DND-41 (cell line): Measurements from ENCODE around the gene MALRD1.

Experiments
- EZH2 ChIP-seq: IDR thresholded peaks from 3 replicates; pipeline ENCODE4 v1.6.1; 2012; ENCODE audit warnings: borderline replicate concordance, low read depth, mild to moderate bottlenecking, moderate library complexity, low read length, inconsistent platforms; ENCODE audit not compliant: severe bottlenecking
- TF ChIP-seq, protein P1 (sequence below): IDR thresholded peaks from 2 replicates; pipeline ENCODE4 v1.5.1; 2012; ENCODE audit warnings: borderline replicate concordance, low read length, moderate library complexity, mild to moderate bottlenecking; ENCODE audit not compliant: poor library complexity, severe bottlenecking; ENCODE audit errors: extremely low read depth

DNA sequence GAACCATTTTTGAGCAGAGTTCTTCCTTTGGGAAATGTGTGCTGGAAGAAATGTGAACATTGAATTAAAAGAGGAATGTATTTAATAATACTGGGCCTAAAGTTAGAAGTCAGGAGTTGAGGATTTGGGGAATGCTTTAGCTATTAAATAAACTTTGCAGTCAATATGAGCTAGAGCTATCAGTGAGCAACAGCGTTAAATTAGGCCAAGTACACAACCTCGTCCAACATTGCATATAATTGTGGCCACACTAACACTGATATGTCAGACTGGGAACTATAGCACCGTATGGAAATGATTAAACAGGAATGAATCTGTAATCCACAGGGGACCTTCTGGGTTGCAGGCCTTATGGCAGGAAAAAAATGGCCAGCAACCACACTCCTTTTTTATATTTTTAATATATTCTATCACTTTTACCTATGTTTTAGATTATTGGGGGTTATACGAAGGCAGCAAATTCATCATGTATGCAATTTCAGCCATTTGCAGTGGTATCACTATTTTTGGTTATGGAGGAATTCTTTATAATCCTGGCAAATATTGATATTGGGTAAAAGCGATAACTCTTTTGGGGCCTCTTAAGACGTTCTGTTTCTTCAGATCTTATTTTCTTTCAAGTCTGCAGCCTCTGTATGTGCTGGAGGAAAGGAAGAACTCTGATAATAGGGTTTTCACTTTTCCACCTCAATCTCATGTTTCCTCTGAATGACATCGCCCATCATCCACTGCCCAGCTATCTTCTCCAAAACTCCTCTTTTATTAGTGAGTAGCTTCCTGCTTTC, 531.4 kb downstream of the MALRD1 start:
- TF ChIP-seq, protein P1, sequence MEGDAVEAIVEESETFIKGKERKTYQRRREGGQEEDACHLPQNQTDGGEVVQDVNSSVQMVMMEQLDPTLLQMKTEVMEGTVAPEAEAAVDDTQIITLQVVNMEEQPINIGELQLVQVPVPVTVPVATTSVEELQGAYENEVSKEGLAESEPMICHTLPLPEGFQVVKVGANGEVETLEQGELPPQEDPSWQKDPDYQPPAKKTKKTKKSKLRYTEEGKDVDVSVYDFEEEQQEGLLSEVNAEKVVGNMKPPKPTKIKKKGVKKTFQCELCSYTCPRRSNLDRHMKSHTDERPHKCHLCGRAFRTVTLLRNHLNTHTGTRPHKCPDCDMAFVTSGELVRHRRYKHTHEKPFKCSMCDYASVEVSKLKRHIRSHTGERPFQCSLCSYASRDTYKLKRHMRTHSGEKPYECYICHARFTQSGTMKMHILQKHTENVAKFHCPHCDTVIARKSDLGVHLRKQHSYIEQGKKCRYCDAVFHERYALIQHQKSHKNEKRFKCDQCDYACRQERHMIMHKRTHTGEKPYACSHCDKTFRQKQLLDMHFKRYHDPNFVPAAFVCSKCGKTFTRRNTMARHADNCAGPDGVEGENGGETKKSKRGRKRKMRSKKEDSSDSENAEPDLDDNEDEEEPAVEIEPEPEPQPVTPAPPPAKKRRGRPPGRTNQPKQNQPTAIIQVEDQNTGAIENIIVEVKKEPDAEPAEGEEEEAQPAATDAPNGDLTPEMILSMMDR: no peak
- no peak for TF ChIP-seq EZH2
